ENCODE data around the gene LGMN. TPM values are rescaled to one million over a fixed set of nuclear protein-coding genes. Genes with fewer than 3 reads are reported as not detected.
"Not testable (repeated sequence)": the region's sequence is repeated elsewhere in the genome, so short reads cannot be mapped to it uniquely, and the experiment has no call there.

LGMN gene
- polyA plus RNA-seq, 1 of the 3 experiments (the other 2 are of a cell fraction): 76.3 TPM

DNA sequence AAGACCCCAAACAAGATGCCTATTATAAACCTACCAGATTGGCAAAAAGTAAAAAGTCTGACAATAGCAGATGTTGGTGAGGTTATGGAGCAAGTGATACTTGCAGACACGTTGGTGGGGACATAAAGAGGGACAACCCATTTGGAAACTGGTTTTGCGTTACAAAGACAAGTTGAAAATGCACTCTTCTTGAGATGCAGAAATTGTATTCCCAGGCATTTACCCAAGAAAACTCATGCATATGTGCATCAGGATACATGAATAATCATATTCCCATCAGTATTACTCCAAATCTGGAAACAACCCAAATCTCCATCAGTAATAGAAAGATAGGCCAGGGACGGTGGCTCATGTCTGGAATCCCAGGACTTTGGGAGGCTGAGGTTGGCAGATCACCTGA, 32.9 kb upstream of the LGMN start:
- TF ChIP-seq GABPA (IDR thresholded peaks at IDR 0.05; ENCODE audit: low read depth): no peak
- Histone ChIP-seq H3K27me3 (ENCODE audit: insufficient read depth) (no peaks in the 10 kb centered on the region), H4K20me1 (ENCODE audit: insufficient read depth) (no peaks in the 10 kb centered on the region), H3K9ac (no peak overlapping the region), H3K79me2 (ENCODE audit: insufficient read depth) (no peaks in the 10 kb centered on the region), H3K36me3 (replicated peaks in 1 of 2; ENCODE audit: control insufficient read depth in 1 of 2, insufficient read depth in 2 of 2, low read length in 1 of 2) (no peaks in the 10 kb centered on the region), H3K4me3 (ENCODE audit: low read depth in 2 of 2, low read length in 1 of 2) (no peak overlapping the region), H3K27ac (ENCODE audit: low read depth in 2 of 2, low read length in 1 of 2) (no peak overlapping the region), H3K9me2 (no peaks in the 10 kb centered on the region), H2AFZ (ENCODE audit: low read depth) (no peak overlapping the region), H3F3A (replicated peaks; ENCODE audit: insufficient read depth) (peaks cover 14% of the 10 kb centered on the region), H3K4me2 (no peak overlapping the region), H3K9me3 (no peaks in the 10 kb centered on the region), H3K4me1 (ENCODE audit: control insufficient read depth in 1 of 2, insufficient read depth in 2 of 2, low read depth in 1 of 2, low read length in 1 of 2) (no peaks in the 10 kb centered on the region)
- POLR2A ChIA-PET: no interaction called here
- WGBS (ENCODE audit: low lambda C conversion rate): 63% methylated on average over 3 of the region's 3 CpGs
- DNase-seq: no peak
- CTCF ChIA-PET: interaction anchor here (1.1 to 13.4 kb wide), 3 partner anchors 69 to 94 kb away, joined by 3 to 186 read pairs (median 40); no protein-coding TSS in a partner anchor

DNA sequence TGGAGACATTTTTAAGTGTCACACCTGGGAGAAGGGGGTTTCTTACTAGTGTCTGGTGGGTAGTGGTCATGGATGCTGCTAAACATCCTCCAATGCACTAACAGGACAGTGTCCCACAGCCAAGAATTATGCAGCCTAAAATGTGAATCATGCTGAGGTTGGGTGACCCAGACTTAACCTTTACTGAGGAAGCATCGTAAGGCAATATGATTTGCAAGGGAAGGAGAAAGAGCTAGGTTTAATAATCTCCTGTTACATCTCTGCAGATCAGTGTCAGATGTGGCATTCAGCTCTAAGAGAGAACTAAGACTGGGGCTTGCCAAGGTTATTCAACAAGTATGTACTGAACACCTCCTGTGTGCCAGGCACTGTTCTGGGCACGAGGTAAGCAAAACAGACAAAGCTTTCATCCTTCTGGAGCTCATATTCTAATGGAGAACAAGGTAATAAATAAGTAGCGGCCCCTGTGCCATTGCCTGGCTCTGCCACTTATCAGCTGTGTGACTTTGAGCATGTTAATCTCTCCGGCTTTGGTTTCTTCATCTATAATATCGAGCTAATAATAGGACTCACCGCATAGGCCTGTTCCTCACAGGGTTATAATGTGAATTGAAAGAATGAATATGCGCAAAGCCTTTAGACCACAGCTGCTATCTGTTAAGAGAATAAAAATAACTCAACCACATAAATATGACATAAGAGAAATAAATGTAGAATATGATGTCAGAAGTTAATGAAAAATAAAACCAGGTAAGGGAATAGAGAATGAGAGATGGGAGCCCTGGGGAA, 32.2 kb upstream of the LGMN start:
- Histone ChIP-seq H3K9me2 (no peaks in the 10 kb centered on the region), H3K9me3 (no peaks in the 10 kb centered on the region), H4K20me1 (ENCODE audit: insufficient read depth) (no peaks in the 10 kb centered on the region), H3K9ac (0 out of 2 replicates have a peak overlapping the region, but pooled peaks have one; percentile 26), H3F3A (replicated peaks; ENCODE audit: insufficient read depth) (peaks cover 10% of the 10 kb centered on the region), H3K36me3 (replicated peaks in 1 of 2; ENCODE audit: control insufficient read depth in 1 of 2, insufficient read depth in 2 of 2, low read length in 1 of 2) (no peaks in the 10 kb centered on the region), H3K79me2 (ENCODE audit: insufficient read depth) (no peaks in the 10 kb centered on the region), H3K4me1 (ENCODE audit: control insufficient read depth in 1 of 2, insufficient read depth in 2 of 2, low read depth in 1 of 2, low read length in 1 of 2) (no peaks in the 10 kb centered on the region), H2AFZ (ENCODE audit: low read depth) (no peak overlapping the region), H3K4me3 (ENCODE audit: low read depth in 2 of 2, low read length in 1 of 2) (no peak overlapping the region), H3K27ac (ENCODE audit: low read depth in 2 of 2, low read length in 1 of 2) (peak overlapping the region; percentile 23 to 60; a peak in 3 of 4 replicates), H3K4me2 (peak overlapping the region; percentile 44; the same call in 1 of the 2 replicates), H3K27me3 (ENCODE audit: insufficient read depth) (no peaks in the 10 kb centered on the region)
- POLR2A ChIA-PET: no interaction called here
- WGBS (ENCODE audit: low lambda C conversion rate): 56% methylated on average over 7 of the region's 7 CpGs
- CTCF ChIA-PET: interaction anchor here (1.1 to 5.9 kb wide), 3 partner anchors 68 to 93 kb away, joined by 3 to 40 read pairs (median 4); no protein-coding TSS in a partner anchor
- TF ChIP-seq, protein P1, sequence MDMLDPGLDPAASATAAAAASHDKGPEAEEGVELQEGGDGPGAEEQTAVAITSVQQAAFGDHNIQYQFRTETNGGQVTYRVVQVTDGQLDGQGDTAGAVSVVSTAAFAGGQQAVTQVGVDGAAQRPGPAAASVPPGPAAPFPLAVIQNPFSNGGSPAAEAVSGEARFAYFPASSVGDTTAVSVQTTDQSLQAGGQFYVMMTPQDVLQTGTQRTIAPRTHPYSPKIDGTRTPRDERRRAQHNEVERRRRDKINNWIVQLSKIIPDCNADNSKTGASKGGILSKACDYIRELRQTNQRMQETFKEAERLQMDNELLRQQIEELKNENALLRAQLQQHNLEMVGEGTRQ (IDR thresholded peaks at IDR 0.05; ENCODE audit: borderline replicate concordance, low read depth, low read length): no peak
- no peak for TF ChIP-seq FOXJ3 (CRISPR knock-in tag; IDR thresholded peaks at IDR 0.05)
- TF ChIP-seq NFIC (IDR thresholded peaks at IDR 0.05; ENCODE audit: borderline replicate concordance): peak; percentile 27; the same call in 1 of the 2 replicates
- peak; percentile 25; the same call in 1 of the 2 replicates for TF ChIP-seq FOSL2 (IDR thresholded peaks at IDR 0.05; ENCODE audit: borderline replicate concordance, low read depth)
- peak; percentile 96 for TF ChIP-seq RXRA (IDR thresholded peaks at IDR 0.05; ENCODE audit: borderline replicate concordance, low read depth)
- peak; percentile 55; the same call in 1 of the 2 replicates for TF ChIP-seq TCF12 (IDR thresholded peaks at IDR 0.05)
- no peak for DNase-seq

- H3K9ac ChIP-seq; H3K27me3 ChIP-seq (ENCODE audit: insufficient read depth); H3K4me3 ChIP-seq (ENCODE audit: low read depth in 2 of 2, low read length in 1 of 2); POLR2A ChIA-PET; H3K27ac ChIP-seq (ENCODE audit: low read depth in 2 of 2, low read length in 1 of 2); H4K20me1 ChIP-seq (ENCODE audit: insufficient read depth); H3K9me2 ChIP-seq; H3K4me1 ChIP-seq (ENCODE audit: control insufficient read depth in 1 of 2, insufficient read depth in 2 of 2, low read depth in 1 of 2, low read length in 1 of 2); H3K4me2 ChIP-seq; H3K9me3 ChIP-seq; H3K79me2 ChIP-seq (ENCODE audit: insufficient read depth); DNase-seq; H3K36me3 ChIP-seq (replicated peaks in 1 of 2; ENCODE audit: control insufficient read depth in 1 of 2, insufficient read depth in 2 of 2, low read length in 1 of 2): not testable (repeated sequence)
- WGBS (ENCODE audit: low lambda C conversion rate): 88% methylated on average over 2 of the region's 3 CpGs
- peak overlapping the region; percentile 47; the same call in 1 of the 2 replicates for H2AFZ ChIP-seq (ENCODE audit: low read depth)
- CTCF ChIA-PET: interaction anchor here (0.9 to 5.9 kb wide), 2 partner anchors 70 to 92 kb away, joined by 3 to 40 read pairs; no protein-coding TSS in a partner anchor
- TF ChIP-seq USF1 (IDR thresholded peaks at IDR 0.05; ENCODE audit: borderline replicate concordance, low read depth): peak; percentile 82
- 0 out of 2 replicates have a peak, but pooled peaks have one; percentile 21 for TF ChIP-seq YY1 (IDR thresholded peaks at IDR 0.05; ENCODE audit: low read depth)
- peaks cover 10% of the 10 kb centered on the region for H3F3A ChIP-seq (replicated peaks; ENCODE audit: insufficient read depth)
Measured at GRCh38 chr14:92778868-92779565, 30.6 kb upstream of the LGMN start.

DNA sequence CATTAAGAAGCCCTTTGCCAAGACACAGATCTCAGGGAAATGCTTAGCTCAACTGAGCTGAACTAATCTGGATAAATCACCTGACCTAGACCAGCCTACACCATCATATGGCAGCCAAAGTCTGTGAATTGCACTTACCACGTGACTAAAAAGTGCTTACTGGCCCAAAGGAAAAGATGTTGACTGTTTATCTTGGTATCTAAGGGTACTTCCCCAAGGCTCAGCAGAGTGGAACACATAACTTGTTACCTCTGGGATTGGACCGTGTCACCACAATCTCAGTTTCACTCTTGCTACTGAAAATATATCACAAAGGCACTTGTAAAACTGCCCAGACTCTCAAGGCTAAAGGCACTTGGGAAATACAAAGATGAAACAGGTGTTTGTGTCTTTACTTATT, 26.9 kb upstream of the LGMN start:
- H2AFZ ChIP-seq (ENCODE audit: low read depth); DNase-seq; H3F3A ChIP-seq (replicated peaks; ENCODE audit: insufficient read depth); H3K9ac ChIP-seq; H3K9me3 ChIP-seq; H3K27me3 ChIP-seq (ENCODE audit: insufficient read depth); H3K79me2 ChIP-seq (ENCODE audit: insufficient read depth); H3K4me1 ChIP-seq (ENCODE audit: control insufficient read depth in 1 of 2, insufficient read depth in 2 of 2, low read depth in 1 of 2, low read length in 1 of 2); H4K20me1 ChIP-seq (ENCODE audit: insufficient read depth); H3K4me3 ChIP-seq (ENCODE audit: low read depth in 2 of 2, low read length in 1 of 2); H3K9me2 ChIP-seq; H3K36me3 ChIP-seq (replicated peaks in 1 of 2; ENCODE audit: control insufficient read depth in 1 of 2, insufficient read depth in 2 of 2, low read length in 1 of 2); H3K4me2 ChIP-seq; H3K27ac ChIP-seq (ENCODE audit: low read depth in 2 of 2, low read length in 1 of 2); POLR2A ChIA-PET: not testable (repeated sequence)
- WGBS (ENCODE audit: low lambda C conversion rate): 15% methylated on average over 2 of the region's 2 CpGs
- CTCF ChIA-PET: interaction anchor here (5.9 kb wide), 1 partner anchor 88 kb away, joined by 40 read pairs; no protein-coding TSS in a partner anchor
